ENCODE measurements around the gene EDC3.
"Not testable (repeated sequence)": the region's sequence is repeated elsewhere in the genome, so short reads cannot be mapped to it uniquely, and the experiment has no call there.

The EDC3 gene

GRCh38 chr15:74710319-74711094 lies 14.7 kb upstream of the EDC3 start:
- DNase-seq: no peak

GRCh38 chr15:74709892-74710291 lies 14.1 kb upstream of the EDC3 start:
- no peak for DNase-seq

GRCh38 chr15:74709011-74709410 lies 13.2 kb upstream of the EDC3 start:
- no peak for DNase-seq

GRCh38 chr15:74696808-74697207 lies 984 bp upstream of the EDC3 start:
- no peak for DNase-seq

GRCh38 chr15:74696398-74696729 lies 540 bp upstream of the EDC3 start:
- DNase-seq: no peak

- DNase-seq: no peak
These were observed 3.5 kb downstream of the EDC3 start for GRCh38 chr15:74692327-74692726.

- no peak for DNase-seq
These were observed 12.1 kb downstream of the EDC3 start for GRCh38 chr15:74683758-74684157.

GRCh38 chr15:74682954-74683353 lies 12.9 kb downstream of the EDC3 start:
- DNase-seq: peak in 1 of 5 experiments; percentile 34

- no peak for DNase-seq
These were observed 15.4 kb downstream of the EDC3 start for GRCh38 chr15:74680456-74680855.

- DNase-seq: no peak
These were observed 19.0 kb downstream of the EDC3 start for GRCh38 chr15:74676801-74677200.

- DNase-seq: no peak
These were observed 21.7 kb downstream of the EDC3 start for GRCh38 chr15:74674161-74674560.

GRCh38 chr15:74669627-74670026 lies 26.2 kb downstream of the EDC3 start:
- no peak for DNase-seq

- DNase-seq: no peak
These were observed 27.8 kb downstream of the EDC3 start for GRCh38 chr15:74667975-74668374.

- no peak for DNase-seq
These were observed 31.2 kb downstream of the EDC3 start for GRCh38 chr15:74664670-74665069.

GRCh38 chr15:74664028-74664616 lies 31.7 kb downstream of the EDC3 start:
- no peak for DNase-seq

GRCh38 chr15:74663303-74664027 lies 32.4 kb downstream of the EDC3 start:
- no peak for DNase-seq

GRCh38 chr15:74662064-74662860 lies 33.6 kb downstream of the EDC3 start:
- DNase-seq: no peak

GRCh38 chr15:74661280-74661679 lies 34.5 kb downstream of the EDC3 start:
- not testable (repeated sequence) for DNase-seq

GRCh38 chr15:74657846-74658245 lies 38.0 kb downstream of the EDC3 start:
- DNase-seq: peak in 1 of 5 experiments; percentile 13

GRCh38 chr15:74656935-74657535 lies 38.8 kb downstream of the EDC3 start:
- no peak for DNase-seq

GRCh38 chr15:74655424-74655823 lies 40.4 kb downstream of the EDC3 start:
- DNase-seq: peak in 1 of 5 experiments; percentile 34

- DNase-seq: no peak
These were observed 42.3 kb downstream of the EDC3 start for GRCh38 chr15:74653426-74654102.
